ENCODE measurements around the gene CALU. TPM values are rescaled to one million over a fixed set of nuclear protein-coding genes. Genes with fewer than 3 reads are reported as not detected.

Gene CALU
- total and polyA plus RNA-seq, 4 donors = 86.8 to 199 (median 108) TPM

- Histone ChIP-seq H3K9me3 (ENCODE audit: control insufficient read depth, insufficient read depth, low read length) (no peaks in the 10 kb centered on the region), H3K4me1 (ENCODE audit: control insufficient read depth, insufficient read depth, low read length) (peaks cover 5% of the 10 kb centered on the region), H3K27me3 (ENCODE audit: control insufficient read depth, insufficient read depth, low read length) (no peaks in the 10 kb centered on the region), H3K27ac (ENCODE audit: low read depth, low read length) (no peak overlapping the region), H3K36me3 (ENCODE audit: control insufficient read depth, insufficient read depth, low read length) (peaks cover 18% of the 10 kb centered on the region), H3K4me3 (ENCODE audit: low read depth, low read length) (no peak overlapping the region)
- DNase-seq (ENCODE audit: low read depth in 4 of 6, low spot score in 6 of 6) = no peak
- no CpG with 5 or more reads among the region's 2 CpGs for WGBS (ENCODE audit: insufficient coverage)
Observed at GRCh38 chr7:128757203-128757602, 18.0 kb downstream of the CALU start.

DNA sequence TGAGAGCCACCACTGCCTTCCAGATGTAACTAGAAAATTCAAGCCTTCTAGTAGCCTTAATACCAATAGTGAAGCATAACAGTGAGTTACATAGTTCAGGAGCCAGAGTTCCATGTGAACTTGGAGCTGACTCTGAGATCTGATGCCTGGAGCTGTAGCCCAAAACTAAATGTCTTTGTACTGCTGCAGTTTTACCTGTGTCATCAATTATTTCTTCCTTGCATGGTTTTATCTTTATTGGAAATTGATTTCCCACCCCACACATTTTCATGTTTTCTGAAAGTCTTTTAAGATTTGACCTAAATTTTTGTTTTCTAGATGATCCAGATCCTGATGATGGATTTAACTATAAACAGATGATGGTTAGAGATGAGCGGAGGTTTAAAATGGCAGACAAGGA lies 19.4 kb downstream of the CALU start:
- DNase-seq (ENCODE audit: low read depth in 4 of 6, low spot score in 6 of 6) = no peak
- no peak overlapping the region for H3K4me3 ChIP-seq (ENCODE audit: low read depth, low read length)
- no peaks in the 10 kb centered on the region for H3K9me3 ChIP-seq (ENCODE audit: control insufficient read depth, insufficient read depth, low read length)
- peaks cover 5% of the 10 kb centered on the region for H3K4me1 ChIP-seq (ENCODE audit: control insufficient read depth, insufficient read depth, low read length)
- peaks cover 26% of the 10 kb centered on the region for H3K36me3 ChIP-seq (ENCODE audit: control insufficient read depth, insufficient read depth, low read length)
- WGBS (ENCODE audit: insufficient coverage) = no CpG with 5 or more reads among the region's 1 CpG
- no peaks in the 10 kb centered on the region for H3K27me3 ChIP-seq (ENCODE audit: control insufficient read depth, insufficient read depth, low read length)
- no peak overlapping the region for H3K27ac ChIP-seq (ENCODE audit: low read depth, low read length)

- Histone ChIP-seq H3K36me3 (ENCODE audit: control insufficient read depth, insufficient read depth, low read length) (peaks cover 26% of the 10 kb centered on the region), H3K4me1 (ENCODE audit: control insufficient read depth, insufficient read depth, low read length) (peaks cover 5% of the 10 kb centered on the region), H3K27me3 (ENCODE audit: control insufficient read depth, insufficient read depth, low read length) (no peaks in the 10 kb centered on the region), H3K9me3 (ENCODE audit: control insufficient read depth, insufficient read depth, low read length) (no peaks in the 10 kb centered on the region), H3K27ac (ENCODE audit: low read depth, low read length) (no peak overlapping the region), H3K4me3 (ENCODE audit: low read depth, low read length) (no peak overlapping the region)
- DNase-seq (ENCODE audit: low read depth in 4 of 6, low spot score in 6 of 6) = no peak
Observed at GRCh38 chr7:128759242-128759641, 20.1 kb downstream of the CALU start.

GRCh38 chr7:128763541-128763940 lies 24.4 kb downstream of the CALU start:
- Histone ChIP-seq H3K4me3 (ENCODE audit: low read depth, low read length) (no peak overlapping the region), H3K36me3 (ENCODE audit: control insufficient read depth, insufficient read depth, low read length) (peaks cover 37% of the 10 kb centered on the region), H3K27ac (ENCODE audit: low read depth, low read length) (no peak overlapping the region), H3K4me1 (ENCODE audit: control insufficient read depth, insufficient read depth, low read length) (no peaks in the 10 kb centered on the region), H3K27me3 (ENCODE audit: control insufficient read depth, insufficient read depth, low read length) (no peaks in the 10 kb centered on the region), H3K9me3 (ENCODE audit: control insufficient read depth, insufficient read depth, low read length) (no peaks in the 10 kb centered on the region)
- WGBS (ENCODE audit: insufficient coverage) = no CpG with 5 or more reads among the region's 3 CpGs
- DNase-seq (ENCODE audit: low read depth in 4 of 6, low spot score in 6 of 6) = no peak

- H3K4me1 ChIP-seq (ENCODE audit: control insufficient read depth, insufficient read depth, low read length) = no peaks in the 10 kb centered on the region
- no peaks in the 10 kb centered on the region for H3K9me3 ChIP-seq (ENCODE audit: control insufficient read depth, insufficient read depth, low read length)
- H3K36me3 ChIP-seq (ENCODE audit: control insufficient read depth, insufficient read depth, low read length) = peaks cover 21% of the 10 kb centered on the region
- no peak overlapping the region for H3K4me3 ChIP-seq (ENCODE audit: low read depth, low read length)
- DNase-seq (ENCODE audit: low read depth in 4 of 6, low spot score in 6 of 6) = no peak
- WGBS (ENCODE audit: insufficient coverage) = 100% methylated on average over 5 of the region's 6 CpGs
- H3K27me3 ChIP-seq (ENCODE audit: control insufficient read depth, insufficient read depth, low read length) = no peaks in the 10 kb centered on the region
- no peak overlapping the region for H3K27ac ChIP-seq (ENCODE audit: low read depth, low read length)
Observed at GRCh38 chr7:128767475-128768110, 28.4 kb downstream of the CALU start.

DNA sequence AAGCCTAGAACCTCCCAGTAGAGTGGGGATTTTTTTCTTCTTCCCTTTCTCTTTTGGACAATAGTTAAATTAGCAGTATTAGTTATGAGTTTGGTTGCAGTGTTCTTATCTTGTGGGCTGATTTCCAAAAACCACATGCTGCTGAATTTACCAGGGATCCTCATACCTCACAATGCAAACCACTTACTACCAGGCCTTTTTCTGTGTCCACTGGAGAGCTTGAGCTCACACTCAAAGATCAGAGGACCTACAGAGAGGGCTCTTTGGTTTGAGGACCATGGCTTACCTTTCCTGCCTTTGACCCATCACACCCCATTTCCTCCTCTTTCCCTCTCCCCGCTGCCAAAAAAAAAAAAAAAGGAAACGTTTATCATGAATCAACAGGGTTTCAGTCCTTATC lies 31.1 kb downstream of the CALU start:
- H3K27ac ChIP-seq (ENCODE audit: low read depth, low read length) = no peak overlapping the region
- DNase-seq (ENCODE audit: low read depth in 4 of 6, low spot score in 6 of 6) = no peak
- H3K4me3 ChIP-seq (ENCODE audit: low read depth, low read length) = no peak overlapping the region
- H3K9me3 ChIP-seq (ENCODE audit: control insufficient read depth, insufficient read depth, low read length) = no peaks in the 10 kb centered on the region
- no peaks in the 10 kb centered on the region for H3K27me3 ChIP-seq (ENCODE audit: control insufficient read depth, insufficient read depth, low read length)
- no peaks in the 10 kb centered on the region for H3K4me1 ChIP-seq (ENCODE audit: control insufficient read depth, insufficient read depth, low read length)
- peaks cover 19% of the 10 kb centered on the region for H3K36me3 ChIP-seq (ENCODE audit: control insufficient read depth, insufficient read depth, low read length)
- no CpG with 5 or more reads among the region's 2 CpGs for WGBS (ENCODE audit: insufficient coverage)

DNA sequence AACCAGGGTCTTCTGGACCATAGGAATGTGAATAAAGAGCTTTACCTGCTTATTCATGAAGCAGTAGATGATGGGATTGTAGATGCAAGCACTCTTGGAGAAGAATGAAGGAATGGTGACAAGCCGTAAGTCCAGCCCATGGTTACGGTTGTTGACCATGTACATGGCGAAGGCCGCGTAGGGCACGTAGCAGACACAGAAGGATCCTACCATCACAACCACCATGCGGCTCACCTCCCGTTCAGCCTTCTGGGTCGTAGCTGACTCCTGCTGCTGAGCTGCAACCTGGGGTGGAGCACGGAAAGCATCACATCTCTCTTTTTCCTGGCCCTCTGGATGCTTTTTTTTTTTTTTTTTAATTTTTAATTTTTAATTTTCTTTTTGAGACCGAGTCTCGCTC lies 34.4 kb downstream of the CALU start:
- DNase-seq (ENCODE audit: low read depth in 4 of 6, low spot score in 6 of 6) = no peak
- H3K27ac ChIP-seq (ENCODE audit: low read depth, low read length) = no peak overlapping the region
- no peaks in the 10 kb centered on the region for H3K27me3 ChIP-seq (ENCODE audit: control insufficient read depth, insufficient read depth, low read length)
- H3K4me3 ChIP-seq (ENCODE audit: low read depth, low read length) = no peak overlapping the region
- H3K4me1 ChIP-seq (ENCODE audit: control insufficient read depth, insufficient read depth, low read length) = no peaks in the 10 kb centered on the region
- H3K36me3 ChIP-seq (ENCODE audit: control insufficient read depth, insufficient read depth, low read length) = peaks cover 8% of the 10 kb centered on the region
- H3K9me3 ChIP-seq (ENCODE audit: control insufficient read depth, insufficient read depth, low read length) = no peaks in the 10 kb centered on the region
- WGBS (ENCODE audit: insufficient coverage) = 98% methylated on average over 8 of the region's 12 CpGs

DNA sequence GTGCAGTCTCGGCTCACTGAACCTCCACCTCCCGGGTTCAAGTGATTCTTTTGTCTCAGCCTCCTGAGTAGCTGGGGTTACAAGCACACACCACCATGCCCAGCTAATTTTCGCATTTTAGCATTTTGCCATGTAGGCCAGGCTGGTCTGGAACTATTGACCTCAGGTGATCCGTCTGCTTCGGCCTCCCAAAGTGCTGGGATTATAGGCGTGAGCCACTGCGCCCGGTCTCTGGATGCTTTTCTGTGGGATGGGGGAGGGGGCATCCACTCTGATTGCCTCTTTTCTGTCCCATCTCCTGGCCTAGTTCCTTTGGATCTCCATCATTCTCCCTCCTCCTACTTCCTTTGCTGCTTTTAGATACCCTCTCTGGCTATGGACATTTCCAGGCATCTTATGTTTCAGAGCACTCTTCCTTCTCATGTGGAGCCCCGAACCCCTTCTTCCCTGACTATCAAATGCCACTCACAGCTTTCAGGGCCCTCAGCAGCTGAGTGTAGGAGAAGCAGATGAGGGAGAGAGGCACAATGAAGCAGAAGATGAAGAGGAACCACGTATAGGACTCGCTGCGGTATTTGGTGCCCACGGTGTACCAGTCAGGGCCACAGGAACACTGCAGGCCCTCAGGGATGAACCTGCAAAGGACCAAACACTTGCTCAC lies 35.0 kb downstream of the CALU start:
- no peak overlapping the region for H3K4me3 ChIP-seq (ENCODE audit: low read depth, low read length)
- peaks cover 8% of the 10 kb centered on the region for H3K36me3 ChIP-seq (ENCODE audit: control insufficient read depth, insufficient read depth, low read length)
- H3K4me1 ChIP-seq (ENCODE audit: control insufficient read depth, insufficient read depth, low read length) = no peaks in the 10 kb centered on the region
- H3K9me3 ChIP-seq (ENCODE audit: control insufficient read depth, insufficient read depth, low read length) = no peaks in the 10 kb centered on the region
- WGBS (ENCODE audit: insufficient coverage) = 95% methylated on average over 6 of the region's 13 CpGs
- H3K27ac ChIP-seq (ENCODE audit: low read depth, low read length) = no peak overlapping the region
- H3K27me3 ChIP-seq (ENCODE audit: control insufficient read depth, insufficient read depth, low read length) = no peaks in the 10 kb centered on the region
- no peak for DNase-seq (ENCODE audit: low read depth in 4 of 6, low spot score in 6 of 6)

DNA sequence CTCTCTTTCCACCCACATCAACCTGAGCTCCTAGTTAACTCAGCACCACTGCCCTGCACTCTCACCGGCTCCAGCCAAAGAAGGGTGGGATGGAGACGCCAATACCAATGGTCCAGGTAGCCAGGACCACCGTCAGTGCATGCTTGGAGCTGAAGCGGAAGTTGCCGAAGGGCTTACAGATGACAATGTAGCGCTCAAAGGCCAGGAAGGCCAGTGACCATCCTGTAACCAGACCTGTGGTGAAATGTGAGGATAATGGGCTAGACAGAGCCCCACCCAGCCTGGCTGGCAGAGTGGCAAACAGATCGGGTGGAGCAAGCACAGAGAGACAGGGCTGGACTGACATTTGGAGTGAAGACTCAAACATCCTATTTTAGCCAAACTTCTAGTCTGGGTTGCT lies 35.8 kb downstream of the CALU start:
- no peaks in the 10 kb centered on the region for H3K4me1 ChIP-seq (ENCODE audit: control insufficient read depth, insufficient read depth, low read length)
- H3K9me3 ChIP-seq (ENCODE audit: control insufficient read depth, insufficient read depth, low read length) = no peaks in the 10 kb centered on the region
- H3K27ac ChIP-seq (ENCODE audit: low read depth, low read length) = no peak overlapping the region
- no peak for DNase-seq (ENCODE audit: low read depth in 4 of 6, low spot score in 6 of 6)
- H3K36me3 ChIP-seq (ENCODE audit: control insufficient read depth, insufficient read depth, low read length) = peaks cover 8% of the 10 kb centered on the region
- WGBS (ENCODE audit: insufficient coverage) = 95% methylated on average over 7 of the region's 7 CpGs
- no peak overlapping the region for H3K4me3 ChIP-seq (ENCODE audit: low read depth, low read length)
- H3K27me3 ChIP-seq (ENCODE audit: control insufficient read depth, insufficient read depth, low read length) = no peaks in the 10 kb centered on the region

GRCh38 chr7:128775744-128776474 lies 36.8 kb downstream of the CALU start, which contains the start of gene OPN1SW:
OPN1SW (minus strand) TSS chr7:128775794; CDS start chr7:128775781, 13 bp downstream.
- H3K4me1 ChIP-seq (ENCODE audit: control insufficient read depth, insufficient read depth, low read length) = no peaks in the 10 kb centered on the region
- WGBS (ENCODE audit: insufficient coverage) = 97% methylated on average over 3 of the region's 4 CpGs
- H3K36me3 ChIP-seq (ENCODE audit: control insufficient read depth, insufficient read depth, low read length) = peaks cover 8% of the 10 kb centered on the region
- H3K27ac ChIP-seq (ENCODE audit: low read depth, low read length) = no peak within 1 kb of the TSS
- no peak within 1 kb of the TSS for H3K4me3 ChIP-seq (ENCODE audit: low read depth, low read length)
- no peaks in the 10 kb centered on the region for H3K27me3 ChIP-seq (ENCODE audit: control insufficient read depth, insufficient read depth, low read length)
- no peak for DNase-seq (ENCODE audit: low read depth in 4 of 6, low spot score in 6 of 6)
- H3K9me3 ChIP-seq (ENCODE audit: control insufficient read depth, insufficient read depth, low read length) = no peaks in the 10 kb centered on the region

Data from spinal cord (tissue), 10 donors.